ENCODE measurements around the gene NAGA. TPM values are rescaled to one million over a fixed set of nuclear protein-coding genes. Genes with fewer than 3 reads are reported as not detected.

NAGA gene
- total and polyA plus RNA-seq, 2 donors (not counting 3 experiments of a cell fraction or from before 2014, with no cell fraction given): 29.0 to 63.4 TPM

- Histone ChIP-seq H3K79me2 (ENCODE audit: control insufficient read depth, insufficient read depth, low read length) (no peaks in the 10 kb centered on the region), H3K4me2 (ENCODE audit: insufficient read depth, low read length) (no peak overlapping the region), H3K27ac (ENCODE audit: insufficient read depth, low read depth, low read length) (no peak overlapping the region), H3K27me3 (ENCODE audit: control insufficient read depth in 2 of 2, insufficient read depth in 2 of 2, low read length in 2 of 2) (no peaks in the 10 kb centered on the region), H2AFZ (ENCODE audit: low read depth, low read length) (no peak overlapping the region), H3K9ac (replicated peaks; ENCODE audit: extremely low read depth, insufficient read depth, low read length) (no peak overlapping the region), H3K9me1 (replicated peaks; ENCODE audit: control insufficient read depth, extremely low read depth, insufficient read depth, low read length) (no peaks in the 10 kb centered on the region), H3K4me3 (replicated peaks in 1 of 3; ENCODE audit: insufficient read depth in 1 of 3, low read depth in 1 of 3, low read length in 3 of 3) (no peak overlapping the region), H3K4me1 (ENCODE audit: control insufficient read depth, extremely low read depth, insufficient read depth, low read length) (no peaks in the 10 kb centered on the region), H3K9me3 (replicated peaks; ENCODE audit: control insufficient read depth, insufficient read depth, low read length) (no peaks in the 10 kb centered on the region), H3K36me3 (ENCODE audit: control insufficient read depth in 2 of 2, extremely low read depth in 1 of 2, insufficient read depth in 2 of 2, low read length in 2 of 2) (no peaks in the 10 kb centered on the region), H4K20me1 (replicated peaks; ENCODE audit: control insufficient read depth, extremely low read depth, insufficient read depth, low read length) (no peaks in the 10 kb centered on the region)
- DNase-seq (ENCODE audit: low read depth, low spot score) (no peak), FAIRE-seq (no peak)
- dilution Hi-C loops (cut with MboI; ENCODE audit: extremely low pct_ligation_motif_present, low sequenced_read_pairs): no loop called here
- no TSS peak for BruUV-seq (replicated peaks)
- TF ChIP-seq MAX (IDR thresholded peaks at IDR 0.05; ENCODE audit: insufficient read depth, insufficient read length) (no peak), GATA2 (IDR thresholded peaks at IDR 0.05; ENCODE audit: insufficient read depth, insufficient read length, low read depth, low read length) (no peak), CTCF (IDR thresholded peaks at IDR 0.05; ENCODE audit: extremely low read depth in 1 of 2, insufficient read depth in 1 of 2, low read depth in 1 of 2, low read length in 2 of 2) (no peak)
- intact Hi-C loops (cut with micrococcal nuclease): no loop called here
- ChIA-PET POLR2A (no interaction called here), CTCF (no interaction called here)
Observed at GRCh38 chr22:42050641-42051180, 19.9 kb downstream of the NAGA start.

- H3K79me2 ChIP-seq (ENCODE audit: control insufficient read depth, insufficient read depth, low read length): no peaks in the 10 kb centered on the region
- intact Hi-C loops (cut with micrococcal nuclease): no loop called here
Observed at GRCh38 chr22:42041784-42042183, 28.8 kb downstream of the NAGA start.

More at GRCh38 chr22:42041784-42042183, 28.8 kb downstream of the NAGA start:
- Histone ChIP-seq H3K27ac (ENCODE audit: insufficient read depth, low read depth, low read length) (no peak overlapping the region), H3K4me2 (ENCODE audit: insufficient read depth, low read length) (no peak overlapping the region), H3K4me3 (replicated peaks in 1 of 3; ENCODE audit: insufficient read depth in 1 of 3, low read depth in 1 of 3, low read length in 3 of 3) (no peak overlapping the region), H3K27me3 (ENCODE audit: control insufficient read depth in 2 of 2, insufficient read depth in 2 of 2, low read length in 2 of 2) (peaks cover 0 to 3% of the 10 kb centered on the region in 2 experiments), H3K9me3 (replicated peaks; ENCODE audit: control insufficient read depth, insufficient read depth, low read length) (no peaks in the 10 kb centered on the region), H4K20me1 (replicated peaks; ENCODE audit: control insufficient read depth, extremely low read depth, insufficient read depth, low read length) (no peaks in the 10 kb centered on the region), H3K36me3 (ENCODE audit: control insufficient read depth in 2 of 2, extremely low read depth in 1 of 2, insufficient read depth in 2 of 2, low read length in 2 of 2) (no peaks in the 10 kb centered on the region), H2AFZ (ENCODE audit: low read depth, low read length) (no peak overlapping the region), H3K4me1 (ENCODE audit: control insufficient read depth, extremely low read depth, insufficient read depth, low read length) (no peaks in the 10 kb centered on the region), H3K9me1 (replicated peaks; ENCODE audit: control insufficient read depth, extremely low read depth, insufficient read depth, low read length) (no peaks in the 10 kb centered on the region), H3K9ac (replicated peaks; ENCODE audit: extremely low read depth, insufficient read depth, low read length) (no peak overlapping the region)
- DNase-seq (ENCODE audit: low read depth, low spot score) (no peak), FAIRE-seq (no peak)
- TF ChIP-seq EZH2 (IDR thresholded peaks at IDR 0.05; ENCODE audit: borderline replicate concordance, low read depth, low read length, severe bottlenecking): no peak
- TF ChIP-seq JUN (IDR thresholded peaks at IDR 0.05; ENCODE audit: borderline replicate concordance, insufficient read depth, insufficient read length, low read depth): no peak
- no peak for TF ChIP-seq FOS (IDR thresholded peaks at IDR 0.05; ENCODE audit: borderline replicate concordance, insufficient read depth, low read length)
- no peak for TF ChIP-seq MYC (IDR thresholded peaks at IDR 0.05; ENCODE audit: low read depth, low read length)
- TF ChIP-seq POLR2AphosphoS5 (IDR thresholded peaks at IDR 0.05; ENCODE audit: insufficient read depth, low read depth, low read length): no peak
- no peak for TF ChIP-seq POLR2A (IDR thresholded peaks at IDR 0.05; ENCODE audit: low read depth, low read length)
- TF ChIP-seq CTCF (IDR thresholded peaks at IDR 0.05; ENCODE audit: extremely low read depth in 1 of 2, insufficient read depth in 1 of 2, low read depth in 1 of 2, low read length in 2 of 2): no peak
- no peak for TF ChIP-seq MAX (IDR thresholded peaks at IDR 0.05; ENCODE audit: insufficient read depth, insufficient read length)
- TF ChIP-seq GATA2 (IDR thresholded peaks at IDR 0.05; ENCODE audit: insufficient read depth, insufficient read length, low read depth, low read length): no peak
- dilution Hi-C loops (cut with MboI; ENCODE audit: extremely low pct_ligation_motif_present, low sequenced_read_pairs): no loop called here
- ChIA-PET POLR2A (interaction anchor here (0.7 kb wide), 1 partner anchor 314 kb away, joined by 3 read pairs; no protein-coding TSS in a partner anchor), CTCF (no interaction called here)
- BruUV-seq (replicated peaks): no TSS peak

Data from endothelial cell of umbilical vein (primary cell).